Tibial nerve (tissue), 4 donors: ENCODE results near the gene SOX18.

ENCODE experiments used
- CTCF ChIP-seq, 5 experiments: fragments of 200-600 bp in 3 of 5; fragments of 450-650 bp in 2 of 5; sonication (generic) in 3 of 5; IDR thresholded peaks; one replicate each; pipeline ENCODE4 v1.5.1; 2016 to 2019; ENCODE audit warnings: antibody characterized with exemption in 5 of 5, mild to moderate bottlenecking in 3 of 5, moderate library complexity in 2 of 5
- EP300 ChIP-seq, 2 donors: sonication (generic); formaldehyde crosslinking; IDR thresholded peaks; one replicate each; pipeline ENCODE4 v1.6.1; 2017; ENCODE audit warnings: antibody characterized with exemption in 2 of 2, mild to moderate bottlenecking in 1 of 2

GRCh38 chr20:64070244-64070993 lies 21.0 kb upstream of the SOX18 start:
- no peak for TF ChIP-seq CTCF (IDR thresholded peaks at IDR 0.05)
- TF ChIP-seq EP300 (IDR thresholded peaks at IDR 0.05), result no peak
